ENCODE results near the gene LRRC45.

DNA sequence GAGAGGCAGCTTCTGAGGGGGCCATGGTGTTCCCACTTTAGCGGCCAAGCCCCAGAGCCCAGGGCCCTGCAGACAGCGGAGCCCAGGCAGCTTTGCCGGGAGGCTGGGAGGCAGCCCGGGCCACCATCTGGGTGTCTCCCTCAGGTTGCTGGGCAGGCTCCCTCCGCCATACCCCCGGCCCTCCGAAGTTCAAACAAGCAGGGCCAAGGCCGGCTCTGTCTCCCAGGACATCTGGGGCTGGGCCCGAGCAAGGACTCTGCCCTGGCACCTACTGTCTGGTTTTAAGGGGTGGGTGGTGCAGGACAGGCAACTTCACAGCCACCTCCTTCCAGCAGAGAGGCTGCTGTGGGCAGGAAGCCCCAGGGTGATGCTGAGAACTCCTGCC lies 39.9 kb downstream of the LRRC45 start:
- TF ChIP-seq, protein P1, sequence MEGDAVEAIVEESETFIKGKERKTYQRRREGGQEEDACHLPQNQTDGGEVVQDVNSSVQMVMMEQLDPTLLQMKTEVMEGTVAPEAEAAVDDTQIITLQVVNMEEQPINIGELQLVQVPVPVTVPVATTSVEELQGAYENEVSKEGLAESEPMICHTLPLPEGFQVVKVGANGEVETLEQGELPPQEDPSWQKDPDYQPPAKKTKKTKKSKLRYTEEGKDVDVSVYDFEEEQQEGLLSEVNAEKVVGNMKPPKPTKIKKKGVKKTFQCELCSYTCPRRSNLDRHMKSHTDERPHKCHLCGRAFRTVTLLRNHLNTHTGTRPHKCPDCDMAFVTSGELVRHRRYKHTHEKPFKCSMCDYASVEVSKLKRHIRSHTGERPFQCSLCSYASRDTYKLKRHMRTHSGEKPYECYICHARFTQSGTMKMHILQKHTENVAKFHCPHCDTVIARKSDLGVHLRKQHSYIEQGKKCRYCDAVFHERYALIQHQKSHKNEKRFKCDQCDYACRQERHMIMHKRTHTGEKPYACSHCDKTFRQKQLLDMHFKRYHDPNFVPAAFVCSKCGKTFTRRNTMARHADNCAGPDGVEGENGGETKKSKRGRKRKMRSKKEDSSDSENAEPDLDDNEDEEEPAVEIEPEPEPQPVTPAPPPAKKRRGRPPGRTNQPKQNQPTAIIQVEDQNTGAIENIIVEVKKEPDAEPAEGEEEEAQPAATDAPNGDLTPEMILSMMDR (IDR thresholded peaks at IDR 0.05) = no peak
- no peak for TF ChIP-seq POLR2A (IDR thresholded peaks at IDR 0.05)

Data from uterus (tissue), 2 donors.